Stimulated activated CD4-positive, alpha-beta T cell treated with anti-CD3 and anti-CD28 coated beads, Interleukin-1b, Interleukin-23, amount 100 ng/mL, for 24 hours (primary cell): ENCODE data around the gene ERF.
A peak's percentile ranks its signal among the peaks of the same experiment; 100 is the strongest.
"Not testable (repeated sequence)": the region's sequence is repeated elsewhere in the genome, so short reads cannot be mapped to it uniquely, and the experiment has no call there.

Source experiments
- DNase-seq, 4 experiments: peaks; one replicate each; pipeline ENCODE4 v3.0.0-alpha.2; 2020; ENCODE audit warnings: low read depth in 4 of 4, low spot score in 1 of 4

The ERF gene

DNA sequence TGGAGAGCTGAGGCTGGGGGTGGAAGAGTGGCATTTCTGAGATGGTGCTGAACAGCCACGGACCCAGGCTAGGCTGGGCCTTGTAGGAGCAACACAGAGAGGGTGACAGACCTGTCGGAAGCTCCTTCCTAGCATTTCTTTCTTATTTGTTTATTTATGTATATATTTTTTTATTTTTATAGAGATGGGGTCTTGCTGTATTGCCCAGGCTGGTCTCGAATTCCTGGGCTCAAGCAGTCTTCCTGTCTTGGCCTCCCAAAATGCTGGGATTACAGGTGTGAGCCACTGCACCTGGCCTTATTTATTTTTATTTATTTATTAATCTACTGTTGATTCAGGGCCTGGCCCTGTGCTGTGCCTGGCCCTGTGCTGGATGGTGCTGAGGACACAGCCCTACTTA is 20.6 kb upstream of the ERF start:
- DNase-seq, result no peak

DNA sequence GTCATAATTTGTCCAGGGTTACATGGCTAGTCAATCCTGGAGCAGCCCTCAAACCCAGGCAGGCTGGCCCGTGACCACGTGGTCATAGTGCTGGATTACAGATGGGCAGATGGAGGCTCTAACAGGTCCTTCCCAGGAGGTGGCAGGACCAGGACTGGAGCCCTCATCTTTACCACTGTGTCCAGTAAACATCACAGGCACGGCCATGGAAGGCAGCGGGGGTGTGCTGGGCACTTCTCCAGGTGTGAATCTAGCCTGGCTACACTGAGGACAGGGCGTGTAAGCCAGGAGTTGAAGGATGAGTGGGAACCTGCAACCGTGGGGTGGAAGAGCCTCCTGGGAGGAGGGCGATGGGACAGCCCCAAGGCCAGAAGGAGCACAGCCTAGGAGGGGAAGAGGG is 20.2 kb upstream of the ERF start:
- DNase-seq, result no peak

DNA sequence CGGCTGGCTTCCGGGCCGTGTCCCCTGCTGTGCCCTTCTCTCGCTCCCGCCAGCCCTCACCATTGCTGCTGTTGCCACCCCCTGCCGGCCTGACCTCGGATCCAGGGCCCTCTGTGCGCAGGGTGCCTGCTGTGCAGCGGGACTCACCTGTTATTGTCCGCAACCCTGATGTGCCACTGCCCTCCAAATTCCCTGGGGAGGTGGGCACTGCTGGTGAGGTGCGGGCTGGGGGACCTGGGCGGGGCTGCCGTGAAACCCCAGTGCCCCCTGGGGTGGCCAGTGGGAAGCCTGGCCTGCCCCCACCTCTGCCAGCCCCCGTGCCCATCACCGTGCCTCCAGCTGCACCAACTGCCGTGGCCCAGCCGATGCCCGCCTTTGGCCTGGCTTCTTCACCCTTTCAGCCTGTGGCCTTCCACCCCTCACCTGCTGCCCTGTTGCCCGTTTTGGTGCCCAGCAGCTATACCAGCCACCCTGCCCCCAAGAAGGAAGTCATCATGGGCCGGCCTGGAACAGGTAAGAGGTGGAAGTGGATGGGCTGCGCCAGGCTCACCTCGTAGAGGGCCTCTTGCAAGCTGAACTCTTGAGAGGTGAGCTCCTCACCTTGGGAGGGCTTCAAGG is 19.2 kb upstream of the ERF start:
- DNase-seq, result no peak

DNA sequence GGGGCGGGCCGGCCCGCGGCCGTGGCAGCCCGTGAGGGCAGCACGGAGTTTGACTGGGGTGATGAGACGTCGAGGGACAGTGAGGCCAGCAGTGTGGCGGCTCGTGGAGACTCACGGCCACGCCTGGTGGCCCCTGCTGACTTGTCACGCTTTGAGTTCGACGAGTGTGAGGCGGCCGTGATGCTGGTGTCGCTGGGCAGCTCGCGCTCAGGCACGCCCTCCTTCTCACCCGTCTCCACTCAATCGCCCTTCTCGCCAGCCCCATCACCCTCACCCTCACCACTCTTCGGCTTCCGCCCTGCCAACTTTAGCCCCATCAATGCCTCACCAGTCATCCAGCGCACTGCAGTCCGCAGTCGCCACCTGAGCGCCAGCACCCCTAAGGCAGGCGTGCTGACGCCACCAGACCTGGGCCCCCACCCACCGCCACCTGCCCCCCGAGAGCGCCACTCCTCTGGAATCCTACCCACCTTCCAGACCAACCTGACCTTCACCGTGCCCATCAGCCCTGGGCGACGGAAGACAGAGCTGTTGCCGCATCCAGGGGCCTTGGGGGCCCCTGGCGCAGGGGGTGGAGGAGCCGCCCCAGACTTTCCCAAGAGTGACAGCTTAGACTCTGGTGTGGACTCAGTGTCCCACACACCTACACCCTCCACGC is 18.6 kb upstream of the ERF start:
- no peak for DNase-seq

DNA sequence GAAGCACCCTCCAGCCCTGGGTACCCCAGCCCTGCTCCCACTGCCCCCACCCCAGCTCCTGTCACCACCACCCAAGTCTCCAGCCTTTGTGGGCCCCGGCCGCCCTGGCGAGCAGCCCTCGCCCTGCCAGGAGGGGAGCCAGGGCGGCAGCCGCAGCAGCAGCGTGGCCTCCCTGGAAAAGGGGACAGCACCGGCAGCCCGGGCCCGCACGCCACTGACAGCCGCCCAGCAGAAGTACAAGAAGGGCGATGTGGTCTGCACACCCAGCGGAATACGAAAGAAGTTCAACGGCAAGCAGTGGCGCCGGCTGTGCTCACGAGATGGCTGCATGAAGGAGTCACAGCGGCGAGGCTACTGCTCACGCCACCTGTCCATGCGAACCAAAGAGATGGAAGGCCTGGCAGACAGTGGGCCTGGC is 18.1 kb upstream of the ERF start:
- no peak for DNase-seq

DNA sequence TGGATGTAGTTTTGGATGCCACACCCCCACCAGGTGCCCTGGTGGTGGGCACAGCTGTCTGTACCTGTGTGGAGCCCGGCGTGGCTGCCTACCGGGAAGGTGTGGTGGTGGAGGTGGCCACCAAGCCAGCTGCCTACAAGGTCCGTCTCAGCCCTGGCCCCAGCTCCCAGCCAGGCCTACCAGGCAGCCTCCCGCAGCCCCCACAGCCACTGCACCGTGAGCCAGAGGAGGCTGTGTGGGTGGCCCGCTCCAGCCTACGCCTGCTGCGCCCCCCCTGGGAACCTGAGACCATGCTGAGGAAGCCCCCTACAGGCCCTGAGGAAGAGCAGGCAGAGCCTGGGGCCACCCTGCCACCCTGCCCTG is 17.6 kb upstream of the ERF start:
- DNase-seq, result no peak

DNA sequence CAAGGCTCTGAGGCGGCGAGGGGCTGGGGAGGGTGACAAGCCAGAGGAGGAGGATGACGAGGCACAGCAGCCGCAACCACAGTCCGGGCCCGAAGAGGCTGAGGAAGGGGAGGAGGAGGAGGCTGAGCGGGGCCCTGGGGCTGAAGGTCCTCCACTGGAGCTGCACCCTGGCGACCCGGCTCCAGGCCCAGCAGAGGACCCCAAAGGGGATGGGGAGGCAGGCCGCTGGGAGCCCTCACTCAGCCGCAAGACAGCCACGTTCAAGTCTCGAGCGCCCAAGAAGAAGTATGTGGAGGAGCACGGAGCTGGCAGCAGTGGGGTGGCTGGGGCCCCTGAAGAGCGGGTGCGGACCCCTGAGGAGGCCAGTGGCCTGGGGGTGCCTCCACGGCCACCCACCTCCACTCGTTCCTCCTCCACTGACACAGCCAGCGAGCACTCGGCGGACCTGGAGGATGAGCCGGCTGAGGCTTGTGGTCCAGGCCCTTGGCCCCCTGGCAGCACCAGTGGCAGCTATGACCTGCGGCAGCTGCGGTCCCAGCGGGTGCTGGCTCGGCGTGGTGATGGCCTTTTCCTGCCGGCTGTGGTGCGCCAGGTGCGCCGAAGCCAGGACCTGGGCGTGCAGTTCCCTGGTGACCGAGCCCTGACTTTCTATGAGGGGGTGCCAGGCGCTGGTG is 17.1 kb upstream of the ERF start:
- DNase-seq, result no peak

DNA sequence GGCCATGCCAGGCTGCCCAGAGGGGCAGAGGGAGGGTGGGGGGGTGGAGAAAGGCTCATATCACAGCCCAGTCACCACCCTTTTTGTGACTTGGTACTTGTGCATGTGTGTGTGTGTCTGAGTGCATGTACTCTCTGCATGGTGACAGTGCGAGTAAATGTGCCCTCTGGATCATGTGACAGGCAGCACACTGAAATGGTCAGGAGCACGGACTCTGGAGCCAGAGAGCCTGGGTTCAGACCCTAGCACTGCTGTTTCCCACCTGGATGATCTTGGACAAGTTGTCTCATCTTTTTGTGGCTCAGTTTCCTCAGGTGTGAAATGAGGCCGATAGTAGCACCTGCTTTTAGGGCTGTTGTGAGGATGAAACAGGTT is 16.1 kb upstream of the ERF start:
- DNase-seq, result no peak

DNA sequence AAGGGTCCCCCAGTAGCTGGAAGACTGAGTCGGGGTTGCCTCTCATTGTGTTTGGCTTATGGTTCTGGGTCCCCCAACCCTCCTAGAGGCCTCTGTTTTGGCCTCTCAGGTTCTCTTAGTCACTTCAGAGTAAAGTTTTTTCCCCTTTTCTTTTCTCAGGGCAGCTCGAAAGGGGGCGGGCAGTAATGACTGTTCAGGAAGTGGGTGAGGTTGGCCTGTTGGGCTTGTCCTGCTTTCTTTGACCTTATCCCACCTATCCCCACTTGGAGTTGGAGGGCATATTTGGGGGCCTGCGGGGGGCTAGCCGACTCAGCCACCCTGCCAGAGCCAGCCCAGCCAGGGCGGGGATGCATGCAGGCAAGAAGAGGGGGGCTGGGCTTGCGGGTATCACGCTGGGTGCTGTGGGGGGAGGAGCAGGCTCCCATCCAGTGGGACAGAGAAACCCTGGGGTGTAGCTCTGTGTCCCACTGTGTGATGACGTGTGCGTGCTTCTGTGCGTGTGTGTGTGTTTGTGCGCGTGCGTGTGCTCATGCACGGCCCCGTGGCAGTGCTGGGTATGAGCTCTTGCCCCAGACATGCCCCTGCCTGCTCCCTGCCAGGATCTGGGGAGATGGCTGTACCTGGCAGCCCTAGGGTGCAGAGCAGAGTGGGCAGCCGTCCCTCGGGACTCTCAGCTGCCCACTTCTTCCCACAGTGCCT is 15.6 kb upstream of the ERF start:
- peak in 2 of 4 experiments; percentile 54 to 61 for DNase-seq

DNA sequence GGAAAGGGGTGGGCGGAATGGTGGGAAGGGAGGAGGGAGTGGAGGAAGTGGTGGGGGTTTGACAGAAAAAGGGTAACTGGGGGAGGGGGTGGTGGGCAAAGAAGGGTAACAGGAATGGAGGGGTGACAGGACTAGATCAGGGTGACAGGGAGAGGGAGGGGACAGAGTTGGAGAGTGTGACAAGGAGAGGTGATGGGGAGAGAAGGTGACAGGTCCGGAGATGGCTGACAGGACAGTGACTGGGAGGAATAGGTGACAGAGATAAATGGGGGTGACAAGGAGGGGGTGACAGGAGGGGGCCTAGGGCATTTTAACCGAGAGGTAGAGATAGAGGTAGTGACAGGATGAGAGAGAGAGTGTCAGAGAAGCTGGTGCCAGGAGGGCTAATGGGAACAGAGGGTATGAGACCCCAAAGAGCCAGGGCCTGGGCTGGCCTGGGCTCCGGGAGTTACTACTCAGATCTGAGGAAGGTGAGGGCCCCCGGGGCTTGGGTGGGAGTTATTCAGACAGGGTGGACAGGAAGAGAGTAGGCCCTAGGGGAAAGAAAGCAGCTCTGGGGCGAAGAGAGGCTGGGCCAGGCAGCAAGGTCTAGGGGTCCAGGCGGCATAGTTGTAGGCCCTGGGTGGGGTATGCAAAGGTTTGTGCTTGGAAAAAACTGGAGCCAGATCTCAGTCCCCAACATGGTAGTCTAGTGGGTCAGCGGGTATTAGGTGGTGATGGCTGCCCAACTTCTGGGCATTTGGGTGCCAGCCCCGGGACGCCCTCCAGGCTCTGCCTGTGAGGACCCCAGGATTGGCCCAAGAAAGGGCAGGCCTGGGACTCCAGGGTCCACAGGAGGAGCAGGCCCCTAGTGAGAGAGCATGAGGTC is 14.8 kb upstream of the ERF start:
- no peak for DNase-seq

DNA sequence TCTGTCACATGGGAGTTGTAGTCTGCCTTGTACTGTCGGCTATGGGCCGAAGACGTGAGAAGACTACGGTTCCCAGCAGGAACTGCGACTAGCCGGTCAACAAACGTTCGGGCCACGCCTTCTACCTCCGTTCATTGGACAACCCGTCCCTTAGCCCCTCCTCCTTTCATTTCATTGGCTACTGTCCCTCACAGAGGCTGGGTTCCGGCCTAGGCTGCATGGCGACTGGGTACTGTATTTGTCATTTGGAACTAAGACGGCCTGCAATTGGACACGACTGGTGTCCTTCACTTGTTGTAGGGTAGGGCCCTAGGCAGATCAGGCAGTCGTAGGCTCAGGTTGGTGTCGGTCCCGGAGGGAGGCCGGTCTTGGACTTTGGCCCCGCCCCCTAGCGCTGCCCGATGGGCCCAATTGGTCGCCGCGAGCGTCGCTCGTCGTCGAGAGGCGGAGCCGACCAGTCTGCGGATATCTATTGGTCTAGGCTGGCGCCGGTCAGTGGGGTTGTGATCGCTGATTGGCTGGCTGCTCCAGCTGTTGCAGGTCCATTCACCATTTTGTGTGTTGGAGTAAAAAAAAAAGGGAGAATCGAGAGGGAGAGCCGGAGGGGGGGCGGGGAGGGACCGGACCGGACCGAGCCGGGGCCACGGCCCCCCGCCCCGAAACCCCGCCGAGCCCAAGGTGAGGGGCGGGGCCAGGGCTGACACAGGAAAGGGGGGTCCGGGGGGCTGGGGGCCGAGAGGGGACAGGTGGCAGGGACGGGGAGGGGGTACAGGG is 14.0 kb upstream of the ERF start, which contains the start of gene CIC:
Gene CIC (plus strand): TSS at position 549 of the 774 bp plus-strand sequence. CDS start 2,532 bp downstream, outside the sequence.
- peak; percentile 96 to 99 (median 98) for DNase-seq

DNA sequence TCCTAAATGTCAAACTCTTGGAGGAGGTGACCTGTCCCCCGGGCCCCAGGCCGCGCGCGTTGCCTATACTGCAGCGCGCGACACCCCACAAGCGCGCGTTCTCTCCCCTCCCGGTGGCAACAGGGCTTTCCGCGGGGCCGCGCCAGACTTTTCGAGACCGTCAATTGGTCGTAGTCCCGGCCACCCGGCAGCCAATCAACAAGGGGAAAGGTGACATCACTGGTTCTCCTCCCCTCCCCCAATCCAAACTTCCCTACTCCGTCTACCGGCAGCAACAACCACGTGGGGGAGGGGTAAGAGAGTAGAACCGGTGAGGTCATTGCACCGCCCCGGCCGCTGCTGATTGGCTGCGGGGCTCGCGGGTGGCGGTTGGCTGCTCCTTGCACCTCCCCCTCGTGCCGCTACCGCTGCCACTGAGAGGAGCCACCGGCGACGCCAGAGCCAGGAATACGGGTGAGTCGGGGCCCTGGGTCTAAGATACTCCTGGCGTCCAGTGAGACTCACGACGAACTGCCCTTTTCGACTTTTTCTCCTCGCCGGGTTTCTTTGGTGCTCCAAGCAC is 13.3 kb upstream of the ERF start:
- peak; percentile 91 to 99 (median 97) for DNase-seq

DNA sequence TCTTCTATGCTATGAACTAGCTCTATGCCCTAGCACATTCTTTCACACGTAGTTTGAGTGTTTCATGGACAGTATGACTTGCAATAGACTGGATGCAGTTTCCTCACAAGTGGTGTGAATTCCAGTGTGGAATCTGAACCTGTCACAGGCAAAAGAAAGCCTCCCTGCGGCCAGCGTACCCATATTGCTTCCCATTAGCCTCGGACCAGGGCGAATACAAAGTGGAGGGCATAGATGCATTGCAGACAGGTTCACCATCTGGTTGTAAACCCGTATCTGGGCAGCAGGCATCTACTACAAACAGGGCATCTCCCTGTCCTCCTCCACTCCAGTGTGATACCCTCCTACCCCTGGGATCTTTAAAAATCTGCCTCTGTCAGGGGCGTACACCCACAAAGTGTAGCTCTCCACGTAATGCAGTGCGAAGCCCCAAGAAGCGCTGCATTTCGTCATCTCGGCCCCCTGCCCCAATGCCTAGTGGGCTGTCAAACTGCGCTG is 12.8 kb upstream of the ERF start:
- DNase-seq, result no peak

DNA sequence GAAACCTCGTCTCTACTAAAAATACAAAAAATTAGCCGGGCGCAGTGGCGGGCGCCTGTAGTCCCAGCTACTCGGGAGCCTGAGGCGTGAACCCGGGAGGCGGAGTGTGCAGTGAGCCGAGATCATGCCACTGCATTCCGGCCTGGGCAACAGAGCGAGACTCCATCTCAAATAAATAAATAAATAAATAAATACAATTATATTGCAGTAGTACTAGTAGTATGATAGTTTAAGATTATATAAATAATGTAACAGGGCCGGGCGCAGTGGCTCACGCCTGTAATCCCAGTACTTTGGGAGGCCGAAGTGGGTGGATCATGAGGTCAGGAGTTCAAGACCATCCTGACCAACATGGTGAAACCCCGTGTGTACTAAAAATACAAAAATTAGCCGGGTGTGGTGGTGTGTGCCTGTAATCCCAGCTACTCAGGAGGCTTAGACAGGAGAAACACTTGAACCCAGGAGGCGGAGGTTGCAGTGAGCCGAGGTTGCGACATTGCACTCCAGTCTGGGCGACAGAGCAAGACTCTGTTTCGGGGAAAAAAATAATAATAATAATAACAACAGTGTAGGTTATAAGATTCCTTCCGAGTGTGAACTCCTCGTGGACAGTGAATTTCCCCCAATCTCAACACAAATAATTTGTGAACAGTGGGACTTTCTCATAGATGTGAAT is 12.1 kb upstream of the ERF start:
- DNase-seq, result not testable (repeated sequence)

DNA sequence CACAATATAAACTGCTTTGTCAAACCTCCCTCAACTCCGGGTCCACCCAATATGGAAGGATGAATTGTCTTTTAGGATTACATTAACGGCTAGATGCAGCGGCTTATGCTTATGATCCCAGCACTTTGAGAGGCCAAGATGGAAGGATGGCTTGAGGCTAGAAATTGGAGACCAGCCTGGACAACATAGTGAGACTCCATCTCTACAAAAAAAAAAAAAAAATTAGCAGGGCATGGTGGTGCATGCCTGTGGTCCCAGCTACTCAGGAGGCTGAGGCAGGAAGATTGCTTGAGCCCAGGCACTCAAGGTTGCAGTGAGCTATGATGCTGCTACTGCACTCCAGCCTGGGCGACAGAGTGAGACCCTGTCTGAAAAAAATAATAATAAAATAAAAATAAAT is 11.2 kb upstream of the ERF start:
- DNase-seq, result not testable (repeated sequence)

DNA sequence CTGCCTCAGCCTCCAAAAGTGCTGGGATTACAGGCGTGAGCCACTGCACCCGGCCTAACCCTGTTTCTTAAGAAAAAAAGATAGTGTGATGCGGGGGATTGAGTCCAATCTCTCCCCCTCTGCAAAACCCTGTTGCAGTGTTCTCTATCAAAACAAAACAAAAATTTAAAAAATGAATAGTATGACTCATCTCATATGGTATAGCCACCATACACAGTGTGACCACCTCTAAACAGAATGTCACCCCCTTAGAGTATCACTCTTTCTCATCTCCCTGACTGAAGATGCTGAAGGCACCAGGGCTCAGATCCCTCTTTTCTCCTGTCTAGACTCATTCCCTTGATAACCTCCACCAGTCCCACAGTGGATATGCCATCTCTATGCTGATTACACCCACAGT is 6.8 kb upstream of the ERF start:
- DNase-seq, result no peak

DNA sequence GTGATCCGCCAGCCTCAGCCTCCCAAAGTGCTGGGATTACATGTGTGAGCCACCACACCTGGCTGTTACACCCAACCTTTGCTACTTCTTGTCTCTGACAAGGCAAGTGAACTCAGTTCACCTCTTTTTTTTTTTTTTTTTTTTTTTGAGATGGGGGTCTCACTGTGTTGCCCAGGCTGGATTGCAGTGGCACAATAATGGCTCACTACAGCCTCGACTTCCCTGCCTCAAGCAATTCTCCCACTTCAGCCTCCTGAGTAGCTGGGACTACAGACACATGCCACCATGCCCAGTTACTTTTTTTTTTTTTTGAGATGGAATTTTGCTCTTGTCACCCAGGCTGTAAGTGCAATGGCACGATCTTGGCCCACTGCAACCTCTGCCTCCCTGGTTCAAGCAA is 2.9 kb upstream of the ERF start:
- DNase-seq, result not testable (repeated sequence)

DNA sequence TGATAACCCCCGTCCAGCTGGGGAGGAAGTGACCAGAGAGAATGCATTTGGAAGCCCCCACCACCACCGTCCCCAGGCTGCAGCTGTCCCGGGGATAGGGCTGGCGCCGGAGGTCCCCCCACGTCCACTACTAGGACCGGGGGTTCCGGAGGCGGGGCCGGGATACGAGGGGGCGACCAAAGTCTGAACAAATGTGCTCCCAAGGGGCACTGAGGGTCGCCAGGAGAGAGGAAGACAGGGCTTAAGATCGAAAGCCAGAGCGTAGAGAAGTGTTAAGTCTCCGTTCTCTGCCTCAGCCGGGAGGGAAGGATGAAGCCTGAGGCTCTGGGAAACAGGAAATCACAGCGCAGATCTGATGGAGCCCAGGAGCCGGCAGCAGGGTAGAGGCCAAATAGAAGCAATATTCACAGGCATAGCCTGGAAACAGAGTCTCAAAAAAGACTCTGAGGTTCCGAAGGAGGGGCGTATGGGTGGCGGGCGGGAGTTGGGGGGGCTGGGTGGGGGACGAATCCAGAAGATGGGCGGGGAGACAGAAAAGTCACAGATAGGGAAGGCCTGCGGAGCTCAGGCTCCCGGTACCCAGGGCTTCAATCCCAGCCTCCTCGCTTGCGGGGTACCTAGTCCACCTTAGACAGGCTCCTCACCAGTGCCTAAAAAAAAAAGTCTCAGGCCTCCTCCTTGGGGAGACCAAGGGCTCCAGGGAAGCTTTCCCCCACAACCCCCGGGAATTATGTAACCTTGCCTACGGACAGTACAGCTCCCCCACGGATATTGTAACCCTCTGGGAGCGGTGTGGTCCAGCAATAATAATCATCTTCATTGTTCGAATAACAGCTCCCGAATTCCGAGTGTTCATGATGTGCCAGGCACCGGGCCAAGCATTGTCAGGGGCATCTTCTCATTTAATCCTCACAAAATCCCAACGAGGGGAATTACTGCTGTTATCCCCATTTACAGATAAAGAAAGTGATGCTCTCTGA is 1.1 kb upstream of the ERF start:
- no peak for DNase-seq
